ENCODE measurements around the gene SCFD2. TPM values are rescaled to one million over a fixed set of nuclear protein-coding genes. Genes with fewer than 3 reads are reported as not detected.

Gene SCFD2
- total and polyA plus RNA-seq, 2 of the 8 experiments (the other 6 are each of a cell fraction or from before 2014, with no cell fraction given): 6.2 to 10.2 TPM

- TF ChIP-seq POLR2AphosphoS5 (IDR thresholded peaks at IDR 0.05; ENCODE audit: low read depth, low read length) (no peak), SIX5 (IDR thresholded peaks at IDR 0.05; ENCODE audit: low read depth, low read length) (no peak), CTBP2 (IDR thresholded peaks at IDR 0.05; ENCODE audit: borderline replicate concordance, insufficient read depth, insufficient read length, low read length) (no peak), HDAC6 (IDR thresholded peaks at IDR 0.05; ENCODE audit: low read depth, low read length) (no peak), TAF1 (IDR thresholded peaks at IDR 0.05; ENCODE audit: low read depth, low read length) (no peak)
Observed at GRCh38 chr4:53161787-53162433, 204.0 kb downstream of the SCFD2 start (continued).

Measured in H1 (cell line).